Measurements from ENCODE around the gene STT3A. TPM values are rescaled to one million over a fixed set of nuclear protein-coding genes. Genes with fewer than 3 reads are reported as not detected.

STT3A gene
- total and polyA plus RNA-seq, 2 donors (not counting 3 experiments of a cell fraction or from before 2014, with no cell fraction given) = 236 to 362 TPM

- TF ChIP-seq MAX (IDR thresholded peaks at IDR 0.05; ENCODE audit: insufficient read depth, insufficient read length) (peak; percentile 22), JUN (IDR thresholded peaks at IDR 0.05; ENCODE audit: borderline replicate concordance, insufficient read depth, insufficient read length, low read depth) (no peak), POLR2A (IDR thresholded peaks at IDR 0.05; ENCODE audit: low read depth, low read length) (peak; percentile 71), POLR2AphosphoS5 (IDR thresholded peaks at IDR 0.05; ENCODE audit: insufficient read depth, low read depth, low read length) (peak; percentile 67)
- dilution Hi-C loops (cut with MboI; ENCODE audit: extremely low pct_ligation_motif_present, low sequenced_read_pairs) (no loop called here), intact Hi-C loops (cut with micrococcal nuclease) (loop anchor here (1.0 to 5.0 kb wide), 7 partner anchors 33 to 262 kb away; partner anchors contain the start of genes EI24, FEZ1, HYLS1 and STT3A)
- Histone ChIP-seq H3K27me3 (ENCODE audit: control insufficient read depth in 2 of 2, insufficient read depth in 2 of 2, low read length in 2 of 2) (no peaks in the 10 kb centered on the region), H2AFZ (ENCODE audit: low read depth, low read length) (peak overlapping the region; percentile 28), H3K9ac (replicated peaks; ENCODE audit: extremely low read depth, insufficient read depth, low read length) (peak overlapping the region; percentile 64), H3K9me1 (replicated peaks; ENCODE audit: control insufficient read depth, extremely low read depth, insufficient read depth, low read length) (no peaks in the 10 kb centered on the region), H3K27ac (ENCODE audit: insufficient read depth, low read depth, low read length) (peak overlapping the region; percentile 49), H3K36me3 (ENCODE audit: control insufficient read depth in 2 of 2, extremely low read depth in 1 of 2, insufficient read depth in 2 of 2, low read length in 2 of 2) (peaks cover 3 to 7% of the 10 kb centered on the region in 2 experiments), H3K4me3 (replicated peaks in 1 of 3; ENCODE audit: insufficient read depth in 1 of 3, low read depth in 1 of 3, low read length in 3 of 3) (peak overlapping the region; percentile 24 to 91 (median 60)), H3K79me2 (ENCODE audit: control insufficient read depth, insufficient read depth, low read length) (peaks cover 14% of the 10 kb centered on the region), H3K9me3 (replicated peaks; ENCODE audit: control insufficient read depth, insufficient read depth, low read length) (no peaks in the 10 kb centered on the region), H3K4me1 (ENCODE audit: control insufficient read depth, extremely low read depth, insufficient read depth, low read length) (peaks cover 27% of the 10 kb centered on the region), H4K20me1 (replicated peaks; ENCODE audit: control insufficient read depth, extremely low read depth, insufficient read depth, low read length) (no peaks in the 10 kb centered on the region), H3K4me2 (ENCODE audit: insufficient read depth, low read length) (peak overlapping the region; percentile 96)
- peak; percentile 91 for DNase-seq (ENCODE audit: low read depth, low spot score)
- POLR2A ChIA-PET = interaction anchor here (1.8 kb wide), 1 partner anchor 33 kb away, joined by 8 read pairs; the partner anchor contains the start of gene STT3A
- CTCF ChIA-PET = interaction anchor here (0.8 to 7.0 kb wide), 4 partner anchors 44 to 262 kb away, joined by 3 to 44 read pairs (median 10); partner anchors contain the start of gene HYLS1
- no TSS peak for BruUV-seq (replicated peaks)
- peak; percentile 77 for FAIRE-seq
These were observed 33.1 kb downstream of the STT3A start for GRCh38 chr11:125625630-125626287.

GRCh38 chr11:125626288-125626950 lies 33.8 kb downstream of the STT3A start:
- DNase-seq (ENCODE audit: low read depth, low spot score) (peak; percentile 75), FAIRE-seq (peak; percentile 59)
- H3K27me3 ChIP-seq (ENCODE audit: control insufficient read depth in 2 of 2, insufficient read depth in 2 of 2, low read length in 2 of 2) = no peaks in the 10 kb centered on the region
- POLR2A ChIA-PET = interaction anchor here (1.8 kb wide), 1 partner anchor 33 kb away, joined by 8 read pairs; the partner anchor contains the start of gene STT3A
- H3K9me3 ChIP-seq (replicated peaks; ENCODE audit: control insufficient read depth, insufficient read depth, low read length) = no peaks in the 10 kb centered on the region
- TF ChIP-seq MAX (IDR thresholded peaks at IDR 0.05; ENCODE audit: insufficient read depth, insufficient read length) = no peak
- peak in 1 of 2 donors; percentile 23 for TF ChIP-seq CTCF (IDR thresholded peaks at IDR 0.05; ENCODE audit: extremely low read depth in 1 of 2, insufficient read depth in 1 of 2, low read depth in 1 of 2, low read length in 2 of 2)
- peaks cover 15% of the 10 kb centered on the region for H3K79me2 ChIP-seq (ENCODE audit: control insufficient read depth, insufficient read depth, low read length)
- peaks cover 0 to 7% of the 10 kb centered on the region in 2 experiments for H3K36me3 ChIP-seq (ENCODE audit: control insufficient read depth in 2 of 2, extremely low read depth in 1 of 2, insufficient read depth in 2 of 2, low read length in 2 of 2)
- peak overlapping the region; percentile 24 to 91 (median 60) for H3K4me3 ChIP-seq (replicated peaks in 1 of 3; ENCODE audit: insufficient read depth in 1 of 3, low read depth in 1 of 3, low read length in 3 of 3)
- CTCF ChIA-PET = interaction anchor here (0.7 to 7.0 kb wide), 6 partner anchors 17 to 254 kb away, joined by 3 to 44 read pairs (median 3); no protein-coding TSS in a partner anchor
- no peaks in the 10 kb centered on the region for H4K20me1 ChIP-seq (replicated peaks; ENCODE audit: control insufficient read depth, extremely low read depth, insufficient read depth, low read length)
- intact Hi-C loops (cut with micrococcal nuclease) (loop anchor here (1.0 to 5.0 kb wide), 4 partner anchors 48 to 248 kb away; partner anchors contain the start of gene FEZ1), dilution Hi-C loops (cut with MboI; ENCODE audit: extremely low pct_ligation_motif_present, low sequenced_read_pairs) (no loop called here)
- peak overlapping the region; percentile 64 for H3K9ac ChIP-seq (replicated peaks; ENCODE audit: extremely low read depth, insufficient read depth, low read length)
- BruUV-seq (replicated peaks) = TSS peak; percentile 48
- H3K4me1 ChIP-seq (ENCODE audit: control insufficient read depth, extremely low read depth, insufficient read depth, low read length) = peaks cover 27% of the 10 kb centered on the region
- peak overlapping the region; percentile 96 for H3K4me2 ChIP-seq (ENCODE audit: insufficient read depth, low read length)
- H3K27ac ChIP-seq (ENCODE audit: insufficient read depth, low read depth, low read length) = peak overlapping the region; percentile 49
- H2AFZ ChIP-seq (ENCODE audit: low read depth, low read length) = peak overlapping the region; percentile 28
- H3K9me1 ChIP-seq (replicated peaks; ENCODE audit: control insufficient read depth, extremely low read depth, insufficient read depth, low read length) = no peaks in the 10 kb centered on the region

All from endothelial cell of umbilical vein (primary cell).